Liver (tissue), 3 donors: ENCODE measurements around the gene XKR7.

Experiments used
- CTCF ChIP-seq: fragments of 150-350 bp; IDR thresholded peaks from 2 replicates; pipeline ENCODE4 v1.5.1; 2017; ENCODE audit warnings: improper control_type of control experiment, low read depth, low read length; ENCODE audit not compliant: missing input control
- EGR1 ChIP-seq, 2 donors: IDR thresholded peaks; 2 replicates each; pipeline ENCODE4 v1.6.1; 2016 to 2018; ENCODE audit warnings: antibody characterized with exemption in 2 of 2, low read depth in 2 of 2
- GABPA ChIP-seq, 2 donors: IDR thresholded peaks in 1 of 2; conservative IDR thresholded peaks in 1 of 2; 2 replicates each; pipeline ENCODE4 v1.6.1; 2016; ENCODE audit warnings: antibody characterized with exemption in 2 of 2, mild to moderate bottlenecking in 1 of 2, moderate library complexity in 1 of 2
- JUND ChIP-seq, 2 donors: IDR thresholded peaks; 2 replicates each; pipeline ENCODE4 v1.6.1; 2016; ENCODE audit warnings: antibody characterized with exemption in 2 of 2
- RAD21 ChIP-seq, 2 donors: IDR thresholded peaks; 2 replicates each; pipeline ENCODE4 v1.6.1; 2016; ENCODE audit warnings: antibody characterized with exemption in 2 of 2, mild to moderate bottlenecking in 2 of 2
- REST ChIP-seq: IDR thresholded peaks from 2 replicates; pipeline ENCODE4 v1.6.1; 2016; ENCODE audit warnings: antibody characterized with exemption, mild to moderate bottlenecking
- RXRA ChIP-seq, 2 donors: IDR thresholded peaks; 2 replicates each; pipeline ENCODE4 v1.6.1; 2017 to 2018; ENCODE audit warnings: antibody characterized with exemption in 2 of 2, mild to moderate bottlenecking in 1 of 2
- TAF1 ChIP-seq: conservative IDR thresholded peaks from 2 replicates; pipeline ENCODE4 v1.6.1; 2016; ENCODE audit warnings: antibody characterized with exemption, mild to moderate bottlenecking
- YY1 ChIP-seq: IDR thresholded peaks from 2 replicates; pipeline ENCODE4 v1.6.1; 2016; ENCODE audit warnings: antibody characterized with exemption, mild to moderate bottlenecking
- TF ChIP-seq, protein P1 (sequence below): IDR thresholded peaks from 2 replicates; pipeline ENCODE4 v1.6.1; 2016; ENCODE audit warnings: antibody characterized with exemption
- TF ChIP-seq, protein P2 (sequence below): IDR thresholded peaks from 2 replicates; pipeline ENCODE4 v1.6.1; 2016; ENCODE audit warnings: antibody characterized with exemption
- donor health status: healthy.
- donor health status: healthy.

- TF ChIP-seq CTCF: no peak
- TF ChIP-seq RXRA (IDR thresholded peaks at IDR 0.05): no peak
- TF ChIP-seq REST: no peak
- TF ChIP-seq TAF1: no peak
- TF ChIP-seq, protein P1, sequence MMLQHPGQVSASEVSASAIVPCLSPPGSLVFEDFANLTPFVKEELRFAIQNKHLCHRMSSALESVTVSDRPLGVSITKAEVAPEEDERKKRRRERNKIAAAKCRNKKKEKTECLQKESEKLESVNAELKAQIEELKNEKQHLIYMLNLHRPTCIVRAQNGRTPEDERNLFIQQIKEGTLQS: no peak
- no peak for TF ChIP-seq JUND (IDR thresholded peaks at IDR 0.05)
- no peak for TF ChIP-seq GABPA (IDR thresholded peaks at IDR 0.05 in 1 of 2, conservative IDR thresholded peaks at IDR 0.05 in 1 of 2)
- TF ChIP-seq, protein P2, sequence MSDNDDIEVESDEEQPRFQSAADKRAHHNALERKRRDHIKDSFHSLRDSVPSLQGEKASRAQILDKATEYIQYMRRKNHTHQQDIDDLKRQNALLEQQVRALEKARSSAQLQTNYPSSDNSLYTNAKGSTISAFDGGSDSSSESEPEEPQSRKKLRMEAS: no peak
- no peak for TF ChIP-seq EGR1 (IDR thresholded peaks at IDR 0.05; ENCODE audit: low read depth in 2 of 2)
- TF ChIP-seq YY1: no peak
- no peak for TF ChIP-seq RAD21 (IDR thresholded peaks at IDR 0.05)
These were observed 7.1 kb downstream of the XKR7 start for GRCh38 chr20:31974951-31975487.
